Colon (tissue), 2 donors: ENCODE measurements around the gene MIDN.

Experiments used
- FAIRE-seq: peaks from 2 replicates; lab custom pipeline; 2012; peaks lifted over from hg19 to GRCh38; lab: Jason Lieb, UNC
- donor health status: control.
- donor health status: control.

Gene MIDN

GRCh38 chr19:1259206-1259875 is 11.0 kb downstream of the MIDN start:
- FAIRE-seq, result no peak

- FAIRE-seq, result no peak
Observed at GRCh38 chr19:1259876-1260748, 11.7 kb downstream of the MIDN start.

- FAIRE-seq, result no peak
Observed at GRCh38 chr19:1260749-1261537, 12.6 kb downstream of the MIDN start.

- no peak for FAIRE-seq
Observed at GRCh38 chr19:1261538-1261797, 13.1 kb downstream of the MIDN start.

- FAIRE-seq, result no peak
Observed at GRCh38 chr19:1261798-1262622, 13.6 kb downstream of the MIDN start.

GRCh38 chr19:1262623-1263123 is 14.3 kb downstream of the MIDN start:
- no peak for FAIRE-seq

- FAIRE-seq, result no peak
Observed at GRCh38 chr19:1263188-1263587, 14.8 kb downstream of the MIDN start.

GRCh38 chr19:1264801-1265614 is 16.6 kb downstream of the MIDN start:
- no peak for FAIRE-seq

GRCh38 chr19:1265615-1266128 is 17.3 kb downstream of the MIDN start:
- FAIRE-seq, result no peak

GRCh38 chr19:1266129-1266915 is 17.9 kb downstream of the MIDN start:
- no peak for FAIRE-seq

GRCh38 chr19:1266916-1267476 is 18.6 kb downstream of the MIDN start:
- FAIRE-seq, result no peak

GRCh38 chr19:1267477-1268225 is 19.3 kb downstream of the MIDN start:
- FAIRE-seq, result no peak

- no peak for FAIRE-seq
Observed at GRCh38 chr19:1268226-1269064, 20.1 kb downstream of the MIDN start.

- no peak for FAIRE-seq
Observed at GRCh38 chr19:1269065-1269477, 20.7 kb downstream of the MIDN start, which contains the start of gene CIRBP. Gene CIRBP (plus strand): TSS chr19:1269332. CDS start chr19:1270934, 1,602 bp downstream.

GRCh38 chr19:1269478-1270212 is 21.3 kb downstream of the MIDN start:
- no peak for FAIRE-seq

- FAIRE-seq, result no peak
Observed at GRCh38 chr19:1270213-1270853, 21.9 kb downstream of the MIDN start.
